ENCODE measurements around the gene FLNB. TPM values are rescaled to one million over a fixed set of nuclear protein-coding genes. Genes with fewer than 3 reads are reported as not detected.

Gene FLNB
- total RNA-seq, 1 donor from 2014 or later, result 75.4 TPM

GRCh38 chr3:58073301-58074108 is 65.3 kb downstream of the FLNB start:
- Mint-ChIP-seq H3K27ac (ENCODE audit: unreplicated experiment) (no peak overlapping the region), H3K36me3 (ENCODE audit: unreplicated experiment) (no peaks in the 10 kb centered on the region), H3K4me3 (ENCODE audit: unreplicated experiment) (no peak overlapping the region), H3K27me3 (ENCODE audit: unreplicated experiment) (peaks cover 2% of the 10 kb centered on the region), H3K9me3 (ENCODE audit: unreplicated experiment) (no peaks in the 10 kb centered on the region), H3K4me1 (ENCODE audit: low read depth, unreplicated experiment) (no peaks in the 10 kb centered on the region)
- no peak for DNase-seq
- TF ChIP-seq, protein P1, sequence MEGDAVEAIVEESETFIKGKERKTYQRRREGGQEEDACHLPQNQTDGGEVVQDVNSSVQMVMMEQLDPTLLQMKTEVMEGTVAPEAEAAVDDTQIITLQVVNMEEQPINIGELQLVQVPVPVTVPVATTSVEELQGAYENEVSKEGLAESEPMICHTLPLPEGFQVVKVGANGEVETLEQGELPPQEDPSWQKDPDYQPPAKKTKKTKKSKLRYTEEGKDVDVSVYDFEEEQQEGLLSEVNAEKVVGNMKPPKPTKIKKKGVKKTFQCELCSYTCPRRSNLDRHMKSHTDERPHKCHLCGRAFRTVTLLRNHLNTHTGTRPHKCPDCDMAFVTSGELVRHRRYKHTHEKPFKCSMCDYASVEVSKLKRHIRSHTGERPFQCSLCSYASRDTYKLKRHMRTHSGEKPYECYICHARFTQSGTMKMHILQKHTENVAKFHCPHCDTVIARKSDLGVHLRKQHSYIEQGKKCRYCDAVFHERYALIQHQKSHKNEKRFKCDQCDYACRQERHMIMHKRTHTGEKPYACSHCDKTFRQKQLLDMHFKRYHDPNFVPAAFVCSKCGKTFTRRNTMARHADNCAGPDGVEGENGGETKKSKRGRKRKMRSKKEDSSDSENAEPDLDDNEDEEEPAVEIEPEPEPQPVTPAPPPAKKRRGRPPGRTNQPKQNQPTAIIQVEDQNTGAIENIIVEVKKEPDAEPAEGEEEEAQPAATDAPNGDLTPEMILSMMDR (IDR thresholded peaks at IDR 0.05; ENCODE audit: partially characterized antibody, unreplicated experiment), result no peak

DNA sequence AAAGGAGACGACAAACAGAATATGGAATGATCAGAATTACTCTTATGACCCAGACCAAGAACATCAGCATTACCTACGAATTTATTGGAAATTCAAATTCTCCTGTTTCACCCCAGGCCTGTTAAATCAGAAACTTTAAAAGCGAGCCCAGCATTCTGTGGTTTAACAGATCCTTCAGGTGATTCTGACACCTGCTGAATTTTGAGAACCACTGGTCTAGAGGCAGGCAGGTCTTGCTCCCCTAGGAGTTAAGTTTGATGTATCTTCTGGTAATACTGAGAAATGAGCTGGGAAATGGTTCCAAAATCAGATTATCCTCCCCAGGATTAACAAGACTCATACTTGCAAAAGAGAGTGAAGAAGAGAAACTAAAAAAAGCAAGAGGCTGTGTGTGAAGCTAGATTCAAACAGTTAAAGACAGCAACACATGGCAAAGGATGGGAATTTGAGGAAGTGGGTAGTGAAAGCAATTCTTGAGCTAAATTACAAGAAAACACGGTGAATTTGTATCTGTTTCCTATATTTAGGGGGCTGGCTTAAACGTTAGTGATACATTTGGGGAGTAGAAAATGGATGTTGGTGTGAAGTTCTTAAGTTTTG is 66.0 kb downstream of the FLNB start:
- Mint-ChIP-seq H3K9me3 (ENCODE audit: unreplicated experiment) (no peaks in the 10 kb centered on the region), H3K27ac (ENCODE audit: unreplicated experiment) (no peak overlapping the region), H3K36me3 (ENCODE audit: unreplicated experiment) (no peaks in the 10 kb centered on the region), H3K4me3 (ENCODE audit: unreplicated experiment) (no peak overlapping the region), H3K4me1 (ENCODE audit: low read depth, unreplicated experiment) (no peaks in the 10 kb centered on the region), H3K27me3 (ENCODE audit: unreplicated experiment) (no peaks in the 10 kb centered on the region)
- TF ChIP-seq, protein P1 (IDR thresholded peaks at IDR 0.05; ENCODE audit: partially characterized antibody, unreplicated experiment), result no peak
- DNase-seq, result no peak

DNA sequence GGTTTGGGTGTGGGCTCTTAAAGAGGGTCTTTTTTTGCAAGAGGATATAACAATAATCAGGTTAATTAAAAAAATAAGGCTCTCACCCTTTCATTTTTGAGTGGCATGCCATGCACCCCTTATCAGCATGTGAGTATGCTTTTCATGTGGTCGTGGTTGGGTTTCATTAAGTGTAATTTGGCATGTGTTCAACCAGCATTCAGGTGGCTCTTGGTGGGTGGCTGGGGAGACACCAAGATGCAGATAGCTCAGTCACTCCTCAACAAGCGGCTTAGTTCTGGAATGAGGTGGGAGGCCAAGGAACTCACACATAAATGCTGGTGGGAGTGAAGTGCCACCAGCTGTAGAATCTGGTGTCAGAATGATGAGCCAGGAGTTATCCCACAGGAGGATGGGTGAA is 66.8 kb downstream of the FLNB start:
- Mint-ChIP-seq H3K27ac (ENCODE audit: unreplicated experiment) (no peak overlapping the region), H3K4me1 (ENCODE audit: low read depth, unreplicated experiment) (no peaks in the 10 kb centered on the region), H3K27me3 (ENCODE audit: unreplicated experiment) (no peaks in the 10 kb centered on the region), H3K9me3 (ENCODE audit: unreplicated experiment) (no peaks in the 10 kb centered on the region), H3K36me3 (ENCODE audit: unreplicated experiment) (peaks cover 6% of the 10 kb centered on the region), H3K4me3 (ENCODE audit: unreplicated experiment) (no peak overlapping the region)
- TF ChIP-seq, protein P1 (IDR thresholded peaks at IDR 0.05; ENCODE audit: partially characterized antibody, unreplicated experiment), result no peak
- DNase-seq, result no peak

DNA sequence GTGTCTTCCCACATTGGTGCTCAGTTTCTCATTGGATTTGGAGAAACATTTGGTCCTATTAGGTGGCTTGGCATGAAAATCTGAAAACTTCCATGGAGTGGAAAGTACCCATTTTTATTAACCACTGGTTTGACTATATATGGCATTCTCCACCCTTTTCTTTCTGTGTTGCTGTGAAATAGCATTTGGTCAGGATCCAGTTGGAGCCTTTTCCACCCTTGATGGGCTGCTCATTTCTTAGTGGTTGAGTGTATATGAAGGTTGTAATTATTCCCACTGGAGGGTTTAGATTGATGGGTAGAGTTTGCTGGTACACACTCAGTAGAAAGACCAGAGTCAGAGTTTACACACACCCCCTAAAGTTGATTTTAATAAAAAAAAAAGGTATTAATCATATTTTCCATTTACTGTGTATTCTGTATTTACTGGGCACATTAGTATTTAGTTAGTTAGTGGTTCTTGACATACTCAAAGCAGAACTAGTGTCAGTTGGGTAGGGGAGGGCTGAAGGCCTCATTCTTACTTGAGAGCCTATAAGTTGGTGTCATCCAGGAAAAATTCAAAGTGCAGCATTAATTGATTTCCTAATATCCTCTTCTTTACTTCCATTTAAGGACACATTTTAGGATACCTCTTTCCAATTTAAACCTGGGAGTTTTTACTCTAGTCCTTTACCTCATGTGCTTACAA is 69.5 kb downstream of the FLNB start:
- Mint-ChIP-seq H3K4me1 (ENCODE audit: low read depth, unreplicated experiment) (peaks cover 10% of the 10 kb centered on the region), H3K27me3 (ENCODE audit: unreplicated experiment) (no peaks in the 10 kb centered on the region), H3K36me3 (ENCODE audit: unreplicated experiment) (peaks cover 7% of the 10 kb centered on the region), H3K9me3 (ENCODE audit: unreplicated experiment) (no peaks in the 10 kb centered on the region), H3K4me3 (ENCODE audit: unreplicated experiment) (no peak overlapping the region), H3K27ac (ENCODE audit: unreplicated experiment) (no peak overlapping the region)
- no peak for DNase-seq
- TF ChIP-seq, protein P1 (IDR thresholded peaks at IDR 0.05; ENCODE audit: partially characterized antibody, unreplicated experiment), result no peak
